ENCODE measurements around the gene ST6GALNAC5.
"Not testable (repeated sequence)": the region's sequence is repeated elsewhere in the genome, so short reads cannot be mapped to it uniquely, and the experiment has no call there.

Gene ST6GALNAC5

DNA sequence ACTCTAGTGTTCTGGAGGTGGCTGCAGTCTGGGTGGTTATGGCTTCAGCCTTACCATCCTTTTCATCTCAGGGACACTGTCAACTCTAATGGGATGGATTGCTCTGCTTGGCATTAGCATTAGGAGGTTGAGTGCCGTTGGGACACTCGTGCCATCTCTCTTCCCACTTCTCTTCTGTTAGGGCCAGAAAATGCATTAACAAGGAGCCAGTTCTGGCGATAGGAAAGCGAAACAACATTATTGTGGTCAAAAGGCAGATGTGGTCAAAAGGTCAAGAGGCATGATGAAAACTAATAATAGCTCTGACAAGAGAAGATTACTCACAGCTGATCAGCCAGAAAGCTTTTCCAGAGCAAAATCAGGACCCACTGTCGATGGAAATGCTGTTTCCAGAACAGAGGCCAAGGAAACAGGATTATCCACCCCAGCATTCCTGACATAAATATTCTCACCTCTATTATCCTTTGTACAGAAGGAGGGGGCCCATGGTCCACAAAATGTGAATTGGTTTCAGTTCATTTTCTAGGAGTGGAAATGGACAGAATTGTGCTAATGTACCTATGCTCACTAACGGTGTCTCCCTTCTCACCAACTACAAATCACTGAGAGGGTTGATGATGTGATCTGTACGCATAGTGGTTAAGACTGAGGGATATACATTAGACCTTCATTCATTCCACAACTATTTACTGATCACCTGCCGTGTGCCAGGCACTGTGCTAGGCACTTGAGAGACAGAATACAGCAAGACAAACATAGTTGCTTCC, 72.0 kb downstream of the ST6GALNAC5 start:
- no peak for DNase-seq

DNA sequence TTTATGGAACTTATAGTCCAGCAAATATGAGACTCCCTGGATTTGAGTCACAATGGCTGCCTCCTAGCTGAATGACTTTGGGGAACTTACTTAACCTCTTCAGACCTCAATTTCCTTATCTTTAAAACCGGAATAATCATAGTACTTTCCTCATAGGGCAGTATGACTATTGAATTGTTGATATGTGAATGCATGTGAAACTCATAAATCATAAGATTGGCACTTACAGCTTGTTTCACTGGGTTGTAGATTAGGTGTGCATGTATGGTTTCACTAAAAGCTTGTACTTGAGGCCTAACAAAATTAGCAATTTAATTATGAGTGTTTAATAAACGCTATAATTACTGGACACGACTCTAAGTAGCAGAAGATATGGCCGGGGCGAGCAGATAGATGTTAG, 72.5 kb downstream of the ST6GALNAC5 start:
- no peak for DNase-seq

GRCh38 chr1:76940571-76941335, 73.5 kb downstream of the ST6GALNAC5 start:
- no peak for DNase-seq

- DNase-seq = no peak
These were observed 75.3 kb downstream of the ST6GALNAC5 start for GRCh38 chr1:76942549-76942948.

- DNase-seq = no peak
These were observed 77.7 kb downstream of the ST6GALNAC5 start for GRCh38 chr1:76944942-76945341.

DNA sequence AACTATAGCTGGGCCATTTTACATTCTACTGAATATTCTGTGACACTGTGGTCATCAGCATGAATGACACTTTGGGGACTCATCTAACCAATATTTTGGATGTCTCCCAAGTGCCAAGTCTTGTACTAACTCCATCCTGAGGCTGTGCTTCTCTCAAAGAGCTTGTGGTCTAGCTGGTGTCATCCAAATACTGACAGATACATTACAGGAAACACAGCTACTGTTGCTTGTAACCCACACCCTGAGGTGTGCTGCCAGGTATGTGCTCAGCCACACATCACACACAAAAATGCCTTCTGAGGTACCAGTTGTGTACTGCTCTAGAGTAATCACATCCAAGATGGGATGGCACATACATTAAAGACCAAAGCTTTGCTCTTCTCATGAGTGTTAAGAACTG, 81.6 kb downstream of the ST6GALNAC5 start:
- DNase-seq = no peak

DNA sequence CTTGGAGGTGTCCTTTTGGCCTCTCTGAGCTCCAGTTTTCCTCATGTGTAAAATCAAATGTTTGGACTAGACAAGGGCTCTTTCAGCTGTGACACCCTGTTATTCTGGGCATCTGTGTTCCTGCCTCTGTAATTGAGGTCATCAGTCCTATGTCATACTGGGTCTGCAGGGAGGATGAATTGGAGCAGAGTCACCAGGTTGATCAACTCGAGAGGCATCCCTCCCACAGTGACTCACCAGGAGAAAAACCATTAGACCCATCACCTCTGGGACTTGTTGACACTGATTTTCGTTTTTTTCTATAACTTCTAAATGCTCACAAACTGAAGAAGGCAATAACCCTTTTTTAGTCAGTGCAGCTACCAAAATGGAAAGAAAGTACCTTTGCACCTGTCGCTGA, 82.2 kb downstream of the ST6GALNAC5 start:
- DNase-seq = no peak

DNA sequence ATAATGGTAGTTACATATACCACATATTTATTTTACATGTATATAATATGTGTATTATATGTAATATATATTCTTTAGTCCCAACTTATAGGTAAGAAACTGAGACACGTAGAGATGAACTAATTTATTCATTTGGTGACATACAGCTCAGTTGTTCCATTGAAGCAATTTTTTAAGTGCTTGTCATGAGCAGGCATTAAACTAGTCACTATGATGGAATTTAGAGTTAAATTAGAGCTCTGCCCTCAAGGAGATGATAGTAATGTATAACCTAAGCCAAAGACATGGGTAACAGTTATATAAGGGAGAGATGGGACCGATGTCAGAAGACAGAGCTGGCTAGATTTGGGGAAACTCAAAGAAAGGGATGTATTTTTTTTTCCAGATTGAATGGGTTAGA, 83.0 kb downstream of the ST6GALNAC5 start:
- DNase-seq = no peak

DNA sequence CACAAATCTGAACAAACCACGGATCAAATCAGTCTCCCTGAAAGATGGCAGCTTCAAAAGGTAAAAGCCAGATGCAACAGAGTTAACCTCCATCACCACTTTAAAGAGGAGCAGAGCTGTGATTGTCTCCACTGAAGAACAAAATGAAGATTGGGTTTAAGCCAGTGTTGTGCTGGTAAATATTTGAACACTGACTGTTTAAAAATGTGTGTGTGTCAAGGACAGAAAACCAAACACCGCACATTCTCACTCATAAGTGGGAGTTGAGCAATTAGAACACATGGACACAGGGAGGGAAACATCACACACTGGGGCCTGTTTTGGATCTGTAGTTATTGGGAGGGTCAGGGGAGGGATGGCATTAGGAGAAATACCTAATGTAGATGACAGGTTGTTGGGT, 83.9 kb downstream of the ST6GALNAC5 start:
- DNase-seq = no peak

DNA sequence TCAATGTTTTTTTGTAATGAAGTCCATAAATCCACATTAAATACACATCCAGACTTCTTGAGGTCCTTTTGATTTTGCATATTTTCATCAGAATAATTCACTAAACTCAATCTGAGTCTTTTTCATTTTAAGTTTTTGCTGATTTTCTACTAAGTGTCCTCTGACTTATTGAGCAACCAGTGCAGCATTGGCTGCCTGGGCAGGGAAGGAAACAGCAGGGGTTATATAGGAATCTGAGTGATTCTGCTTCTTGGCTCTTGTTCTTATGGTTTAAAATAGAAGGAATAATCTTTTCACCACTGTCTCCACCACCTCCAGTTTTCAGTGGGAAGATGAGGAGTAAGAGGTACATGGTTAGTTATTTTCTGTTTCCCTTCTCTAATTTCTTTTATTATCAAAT, 88.4 kb downstream of the ST6GALNAC5 start:
- no peak for DNase-seq

DNA sequence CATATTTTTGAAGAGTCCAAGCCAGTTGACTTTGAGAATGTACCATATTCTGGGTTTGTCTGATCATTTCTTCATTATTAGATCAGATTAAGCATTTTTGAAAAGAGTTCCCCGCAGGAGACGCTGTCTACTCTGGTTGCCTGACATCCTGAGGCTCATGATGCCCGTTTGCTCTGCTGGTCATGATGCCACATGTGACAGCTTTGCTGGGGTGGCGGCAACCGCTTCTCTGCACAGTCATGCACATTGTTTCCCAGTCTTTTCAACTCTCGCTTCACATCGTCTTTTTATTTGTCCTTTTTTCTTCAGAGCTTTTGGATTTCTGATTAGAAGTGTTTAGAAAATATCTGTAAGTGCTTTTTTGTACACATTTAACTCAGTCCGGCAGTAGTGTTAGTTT, 90.7 kb downstream of the ST6GALNAC5 start:
- DNase-seq = no peak

GRCh38 chr1:76958828-76959227, 91.5 kb downstream of the ST6GALNAC5 start:
- no peak for DNase-seq

DNA sequence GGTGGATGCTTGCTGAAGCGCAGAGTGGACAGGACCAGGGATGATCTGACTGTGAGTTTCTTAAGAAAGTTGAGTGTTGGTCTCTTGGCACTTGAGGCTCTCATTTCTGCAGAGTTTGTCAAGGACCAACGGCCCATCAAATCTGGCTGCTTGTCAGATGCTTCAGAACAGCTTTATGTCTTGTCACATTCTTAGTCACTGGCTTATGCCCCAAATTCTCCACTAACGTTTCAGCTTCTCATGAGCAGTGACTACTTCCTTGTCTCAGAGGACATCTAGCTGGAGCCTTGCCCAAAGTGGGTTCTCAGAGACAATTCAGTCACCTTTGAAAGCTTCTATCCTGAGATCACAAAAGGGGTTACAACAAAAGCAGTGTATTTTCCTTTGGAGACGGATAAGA, 92.3 kb downstream of the ST6GALNAC5 start:
- DNase-seq = no peak

GRCh38 chr1:76961181-76961819, 94.0 kb downstream of the ST6GALNAC5 start:
- no peak for DNase-seq

GRCh38 chr1:76961820-76962207, 94.5 kb downstream of the ST6GALNAC5 start:
- DNase-seq = no peak

- DNase-seq = not testable (repeated sequence)
These were observed 114.0 kb downstream of the ST6GALNAC5 start for GRCh38 chr1:76981267-76981666.

DNA sequence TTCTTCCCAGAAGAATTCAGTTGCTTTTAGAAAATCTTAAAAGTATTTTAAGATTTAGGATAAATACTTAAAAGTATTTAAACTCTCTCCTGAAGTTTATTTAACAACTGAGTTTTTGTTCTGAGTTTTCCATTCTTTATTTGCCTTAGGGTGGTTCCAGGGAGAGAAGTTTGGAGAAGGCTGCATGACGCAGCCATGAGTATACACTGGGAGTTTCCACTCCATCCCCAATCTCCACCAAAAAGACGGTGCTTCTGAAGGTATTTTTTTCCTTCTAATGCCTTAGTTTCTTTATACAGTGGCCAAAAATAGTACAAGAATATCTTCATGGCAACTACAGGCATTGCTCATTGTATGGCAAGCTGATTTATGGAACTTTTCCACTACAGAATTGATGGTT, 122.7 kb downstream of the ST6GALNAC5 start:
- no peak for DNase-seq

DNA sequence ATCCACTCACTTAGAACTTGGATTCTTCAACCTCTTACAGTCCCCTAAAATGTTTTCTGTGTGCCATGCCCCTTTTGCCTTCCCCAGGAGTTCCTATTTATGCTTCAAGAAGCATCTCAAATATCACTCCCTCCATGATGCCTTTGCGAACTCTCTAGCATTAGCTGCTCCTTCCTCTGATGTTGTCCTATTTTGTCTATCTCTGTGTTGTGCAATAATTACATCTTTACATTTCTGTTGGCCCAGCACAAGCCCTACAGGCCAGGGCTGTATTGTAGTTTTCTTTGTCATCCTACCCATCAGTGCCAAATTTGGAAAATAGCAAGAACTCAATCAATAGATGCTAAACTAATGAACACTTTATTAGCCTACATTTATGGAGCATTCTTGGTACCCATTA, 125.8 kb downstream of the ST6GALNAC5 start:
- no peak for DNase-seq

GRCh38 chr1:76998582-76999223, 131.4 kb downstream of the ST6GALNAC5 start:
- no peak for DNase-seq

GRCh38 chr1:77007675-77008074, 140.4 kb downstream of the ST6GALNAC5 start:
- DNase-seq = no peak

GRCh38 chr1:77010937-77011336, 143.7 kb downstream of the ST6GALNAC5 start:
- no peak for DNase-seq

DNA sequence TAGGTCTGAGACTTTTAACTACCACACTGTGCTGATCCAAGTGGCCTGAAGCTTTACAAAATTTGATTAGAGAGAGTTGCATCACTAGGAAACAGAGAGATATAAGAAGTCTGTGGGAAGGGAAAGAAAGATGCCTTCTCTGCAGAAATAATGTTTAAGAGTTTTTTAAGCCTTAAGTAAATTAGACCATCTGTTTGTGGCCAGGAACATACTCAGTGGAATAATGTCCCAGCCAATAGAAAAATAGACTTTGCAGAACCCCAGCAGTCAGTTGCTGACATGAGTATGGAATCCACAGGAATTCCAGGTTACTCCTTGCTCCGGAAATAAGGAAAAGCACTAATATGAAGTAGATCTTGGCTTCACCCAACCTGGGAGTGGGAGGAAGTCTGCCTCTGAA, 144.8 kb downstream of the ST6GALNAC5 start:
- no peak for DNase-seq

DNA sequence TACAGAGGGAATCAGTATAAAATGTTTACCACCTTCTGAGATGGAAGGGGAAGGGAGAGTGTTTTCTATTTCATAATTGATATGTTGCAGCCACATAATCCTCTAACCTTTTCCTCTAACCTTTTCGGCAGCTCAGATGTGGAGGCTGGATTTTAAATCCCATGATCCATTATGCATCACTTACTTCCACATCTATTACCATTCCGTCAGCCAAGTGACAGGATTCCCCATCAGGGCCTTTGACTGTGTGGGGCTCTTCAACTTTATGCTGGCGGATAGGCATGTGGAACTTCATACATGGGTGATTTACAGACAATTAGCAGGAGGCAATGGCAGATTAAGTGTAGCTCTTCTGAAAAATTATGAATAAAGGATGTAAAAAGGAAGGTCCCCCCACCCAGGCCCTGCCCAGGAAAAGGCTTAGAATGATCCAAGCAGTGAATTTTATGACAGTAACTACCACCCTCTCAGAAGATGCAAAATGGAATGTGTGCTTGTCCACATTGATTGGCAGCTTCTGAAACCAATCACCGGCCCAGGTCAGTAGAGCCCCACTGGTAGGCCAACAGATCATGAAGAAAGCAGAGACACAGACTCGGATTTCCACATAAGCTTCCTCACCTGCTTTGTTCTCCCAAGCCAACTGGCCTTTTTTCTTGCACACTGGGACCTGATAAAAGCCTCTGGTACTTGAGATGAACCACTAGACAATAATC, 147.0 kb downstream of the ST6GALNAC5 start:
- DNase-seq = no peak

All from NCI-H510A treated with DMSO at 0.1 percent for 48 hours (cell line).